B cell (primary cell): Measurements from ENCODE around the gene CACNB4.

Source experiments
- CTCF ChIP-seq: fragments of 200-600 bp; IDR thresholded peaks from one replicate; pipeline ENCODE4 v1.8.0; 2022; ENCODE audit warnings: antibody characterized with exemption, mild to moderate bottlenecking
- EZH2 ChIP-seq: IDR thresholded peaks from 2 replicates; pipeline ENCODE4 v1.6.1; 2012; ENCODE audit warnings: borderline replicate concordance, low read depth, mild to moderate bottlenecking, moderate library complexity, low read length; ENCODE audit not compliant: insufficient read depth, poor library complexity, severe bottlenecking

- TF ChIP-seq CTCF (no peak), EZH2 (no peak)
These were observed 253.0 kb downstream of the CACNB4 start for GRCh38 chr2:151845884-151846283.
